ENCODE data around the gene RPLP1. TPM values are rescaled to one million over a fixed set of nuclear protein-coding genes. Genes with fewer than 3 reads are reported as not detected.

The RPLP1 gene
- polyA plus RNA-seq, 1 of the 3 experiments (the other 2 are of a cell fraction) = 1,792 TPM

DNA sequence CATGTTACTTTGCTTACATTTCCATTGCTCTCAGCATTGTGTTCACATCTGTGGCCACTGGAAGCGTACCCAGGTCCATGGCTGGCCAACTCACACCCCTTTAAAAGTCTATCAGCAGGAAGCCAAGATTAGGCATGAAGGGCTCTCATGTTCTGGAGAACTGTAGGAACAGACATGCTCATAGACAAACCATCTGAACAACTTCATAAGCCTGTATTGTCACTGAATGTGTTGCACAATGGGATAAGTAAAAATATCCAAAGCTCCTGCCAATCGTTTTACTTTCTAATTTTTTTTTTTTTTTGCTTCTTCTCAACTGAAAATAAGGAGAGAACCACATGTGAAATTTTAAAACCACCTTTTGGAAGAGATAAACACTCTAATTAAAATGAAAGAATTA, 6.4 kb downstream of the RPLP1 start:
- Histone ChIP-seq H3K9ac (no peak overlapping the region), H3K36me3 (replicated peaks in 1 of 2; ENCODE audit: control insufficient read depth in 1 of 2, insufficient read depth in 2 of 2, low read length in 1 of 2) (peaks cover 30 to 32% of the 10 kb centered on the region in 2 experiments), H2AFZ (ENCODE audit: low read depth) (no peak overlapping the region), H3K9me2 (no peaks in the 10 kb centered on the region), H3K4me1 (ENCODE audit: control insufficient read depth in 1 of 2, insufficient read depth in 2 of 2, low read depth in 1 of 2, low read length in 1 of 2) (peaks cover 14 to 18% of the 10 kb centered on the region in 2 experiments), H3K4me3 (ENCODE audit: low read depth in 2 of 2, low read length in 1 of 2) (no peak overlapping the region), H4K20me1 (ENCODE audit: insufficient read depth) (peaks cover 37% of the 10 kb centered on the region), H3F3A (replicated peaks; ENCODE audit: insufficient read depth) (peaks cover 68% of the 10 kb centered on the region), H3K9me3 (no peaks in the 10 kb centered on the region), H3K27me3 (ENCODE audit: insufficient read depth) (no peaks in the 10 kb centered on the region), H3K27ac (ENCODE audit: low read depth in 2 of 2, low read length in 1 of 2) (0 out of 4 replicates have a peak overlapping the region, but pooled peaks of 1 of the 2 experiments have one; percentile 3), H3K4me2 (no peak overlapping the region), H3K79me2 (ENCODE audit: insufficient read depth) (peaks cover 42% of the 10 kb centered on the region)
- POLR2A ChIA-PET = interaction anchor here (0.7 kb wide), 1 partner anchor 21 kb away, joined by 3 read pairs; no protein-coding TSS in a partner anchor
- CTCF ChIA-PET = no interaction called here
- DNase-seq = no peak
- TF ChIP-seq, protein P1, sequence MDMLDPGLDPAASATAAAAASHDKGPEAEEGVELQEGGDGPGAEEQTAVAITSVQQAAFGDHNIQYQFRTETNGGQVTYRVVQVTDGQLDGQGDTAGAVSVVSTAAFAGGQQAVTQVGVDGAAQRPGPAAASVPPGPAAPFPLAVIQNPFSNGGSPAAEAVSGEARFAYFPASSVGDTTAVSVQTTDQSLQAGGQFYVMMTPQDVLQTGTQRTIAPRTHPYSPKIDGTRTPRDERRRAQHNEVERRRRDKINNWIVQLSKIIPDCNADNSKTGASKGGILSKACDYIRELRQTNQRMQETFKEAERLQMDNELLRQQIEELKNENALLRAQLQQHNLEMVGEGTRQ (IDR thresholded peaks at IDR 0.05; ENCODE audit: borderline replicate concordance, low read depth, low read length) = no peak
- TF ChIP-seq NRF1 (IDR thresholded peaks at IDR 0.05; ENCODE audit: low read depth, low read length) (no peak), FOXJ3 (CRISPR knock-in tag; IDR thresholded peaks at IDR 0.05) (no peak), EP300 (IDR thresholded peaks at IDR 0.05; ENCODE audit: borderline replicate concordance in 1 of 2, low read depth in 1 of 2, low read length in 1 of 2) (no peak), JUND (IDR thresholded peaks at IDR 0.05) (no peak), GATA2 (CRISPR knock-in tag; IDR thresholded peaks at IDR 0.05) (no peak), POLR2AphosphoS5 (IDR thresholded peaks at IDR 0.05; ENCODE audit: low read depth, low read length) (no peak), RAD21 (IDR thresholded peaks at IDR 0.05; ENCODE audit: low read length) (no peak), ELF1 (IDR thresholded peaks at IDR 0.05) (no peak), EZH2phosphoT487 (IDR thresholded peaks at IDR 0.05; ENCODE audit: borderline replicate concordance, low read depth) (no peak), TCF12 (IDR thresholded peaks at IDR 0.05) (no peak)
- TF ChIP-seq, protein P2, sequence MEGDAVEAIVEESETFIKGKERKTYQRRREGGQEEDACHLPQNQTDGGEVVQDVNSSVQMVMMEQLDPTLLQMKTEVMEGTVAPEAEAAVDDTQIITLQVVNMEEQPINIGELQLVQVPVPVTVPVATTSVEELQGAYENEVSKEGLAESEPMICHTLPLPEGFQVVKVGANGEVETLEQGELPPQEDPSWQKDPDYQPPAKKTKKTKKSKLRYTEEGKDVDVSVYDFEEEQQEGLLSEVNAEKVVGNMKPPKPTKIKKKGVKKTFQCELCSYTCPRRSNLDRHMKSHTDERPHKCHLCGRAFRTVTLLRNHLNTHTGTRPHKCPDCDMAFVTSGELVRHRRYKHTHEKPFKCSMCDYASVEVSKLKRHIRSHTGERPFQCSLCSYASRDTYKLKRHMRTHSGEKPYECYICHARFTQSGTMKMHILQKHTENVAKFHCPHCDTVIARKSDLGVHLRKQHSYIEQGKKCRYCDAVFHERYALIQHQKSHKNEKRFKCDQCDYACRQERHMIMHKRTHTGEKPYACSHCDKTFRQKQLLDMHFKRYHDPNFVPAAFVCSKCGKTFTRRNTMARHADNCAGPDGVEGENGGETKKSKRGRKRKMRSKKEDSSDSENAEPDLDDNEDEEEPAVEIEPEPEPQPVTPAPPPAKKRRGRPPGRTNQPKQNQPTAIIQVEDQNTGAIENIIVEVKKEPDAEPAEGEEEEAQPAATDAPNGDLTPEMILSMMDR (IDR thresholded peaks at IDR 0.05) = no peak
- TF ChIP-seq, protein P3, sequence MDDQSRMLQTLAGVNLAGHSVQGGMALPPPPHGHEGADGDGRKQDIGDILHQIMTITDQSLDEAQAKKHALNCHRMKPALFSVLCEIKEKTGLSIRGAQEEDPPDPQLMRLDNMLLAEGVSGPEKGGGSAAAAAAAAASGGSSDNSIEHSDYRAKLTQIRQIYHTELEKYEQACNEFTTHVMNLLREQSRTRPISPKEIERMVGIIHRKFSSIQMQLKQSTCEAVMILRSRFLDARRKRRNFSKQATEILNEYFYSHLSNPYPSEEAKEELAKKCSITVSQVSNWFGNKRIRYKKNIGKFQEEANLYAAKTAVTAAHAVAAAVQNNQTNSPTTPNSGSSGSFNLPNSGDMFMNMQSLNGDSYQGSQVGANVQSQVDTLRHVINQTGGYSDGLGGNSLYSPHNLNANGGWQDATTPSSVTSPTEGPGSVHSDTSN (IDR thresholded peaks at IDR 0.05) = no peak
- TF ChIP-seq, protein P4, sequence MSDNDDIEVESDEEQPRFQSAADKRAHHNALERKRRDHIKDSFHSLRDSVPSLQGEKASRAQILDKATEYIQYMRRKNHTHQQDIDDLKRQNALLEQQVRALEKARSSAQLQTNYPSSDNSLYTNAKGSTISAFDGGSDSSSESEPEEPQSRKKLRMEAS (IDR thresholded peaks at IDR 0.05; ENCODE audit: low read depth) = no peak
- TF ChIP-seq, protein P5, sequence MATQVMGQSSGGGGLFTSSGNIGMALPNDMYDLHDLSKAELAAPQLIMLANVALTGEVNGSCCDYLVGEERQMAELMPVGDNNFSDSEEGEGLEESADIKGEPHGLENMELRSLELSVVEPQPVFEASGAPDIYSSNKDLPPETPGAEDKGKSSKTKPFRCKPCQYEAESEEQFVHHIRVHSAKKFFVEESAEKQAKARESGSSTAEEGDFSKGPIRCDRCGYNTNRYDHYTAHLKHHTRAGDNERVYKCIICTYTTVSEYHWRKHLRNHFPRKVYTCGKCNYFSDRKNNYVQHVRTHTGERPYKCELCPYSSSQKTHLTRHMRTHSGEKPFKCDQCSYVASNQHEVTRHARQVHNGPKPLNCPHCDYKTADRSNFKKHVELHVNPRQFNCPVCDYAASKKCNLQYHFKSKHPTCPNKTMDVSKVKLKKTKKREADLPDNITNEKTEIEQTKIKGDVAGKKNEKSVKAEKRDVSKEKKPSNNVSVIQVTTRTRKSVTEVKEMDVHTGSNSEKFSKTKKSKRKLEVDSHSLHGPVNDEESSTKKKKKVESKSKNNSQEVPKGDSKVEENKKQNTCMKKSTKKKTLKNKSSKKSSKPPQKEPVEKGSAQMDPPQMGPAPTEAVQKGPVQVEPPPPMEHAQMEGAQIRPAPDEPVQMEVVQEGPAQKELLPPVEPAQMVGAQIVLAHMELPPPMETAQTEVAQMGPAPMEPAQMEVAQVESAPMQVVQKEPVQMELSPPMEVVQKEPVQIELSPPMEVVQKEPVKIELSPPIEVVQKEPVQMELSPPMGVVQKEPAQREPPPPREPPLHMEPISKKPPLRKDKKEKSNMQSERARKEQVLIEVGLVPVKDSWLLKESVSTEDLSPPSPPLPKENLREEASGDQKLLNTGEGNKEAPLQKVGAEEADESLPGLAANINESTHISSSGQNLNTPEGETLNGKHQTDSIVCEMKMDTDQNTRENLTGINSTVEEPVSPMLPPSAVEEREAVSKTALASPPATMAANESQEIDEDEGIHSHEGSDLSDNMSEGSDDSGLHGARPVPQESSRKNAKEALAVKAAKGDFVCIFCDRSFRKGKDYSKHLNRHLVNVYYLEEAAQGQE (IDR thresholded peaks at IDR 0.05; ENCODE audit: low read depth, low read length) = no peak
- WGBS (ENCODE audit: low lambda C conversion rate) = 69% methylated on average over 2 of the region's 2 CpGs
